Activated T-cell treated with anti-CD3 and anti-CD28 coated beads, Interleukin-2, amount 50 U/mL, for 24 hours (primary cell): ENCODE data around the gene TRPM1.

Source experiments
- DNase-seq: peaks from one replicate; pipeline ENCODE4 v3.0.0-alpha.2; 2020
- H3K27ac Mint-ChIP-seq: 2 replicates; pipeline ENCODE4 v1.8.0; 2020; ENCODE audit warnings: mild to moderate bottlenecking, mixed read lengths
- H3K27me3 Mint-ChIP-seq: 2 replicates; pipeline ENCODE4 v1.8.0; 2020; ENCODE audit warnings: mixed read lengths
- H3K36me3 Mint-ChIP-seq: 2 replicates; pipeline ENCODE4 v1.8.0; 2020; ENCODE audit warnings: low read depth, mixed read lengths
- H3K4me1 Mint-ChIP-seq: 2 replicates; pipeline ENCODE4 v1.8.0; 2020; ENCODE audit warnings: low read depth, mixed read lengths
- H3K4me3 Mint-ChIP-seq: 2 replicates; pipeline ENCODE4 v1.8.0; 2020; ENCODE audit warnings: mild to moderate bottlenecking, moderate library complexity, mixed read lengths
- H3K9me3 Mint-ChIP-seq: 2 replicates; pipeline ENCODE4 v1.8.0; 2020; ENCODE audit warnings: mixed read lengths

The TRPM1 gene

GRCh38 chr15:31101262-31102038 lies at the start of gene TRPM1:
Gene TRPM1 (minus strand): TSS chr15:31101725. CDS start chr15:31081355, 20,370 bp downstream.
- Mint-ChIP-seq H3K27me3 (no peaks in the 10 kb centered on the region), H3K4me1 (peaks cover 1% of the 10 kb centered on the region)

GRCh38 chr15:31150732-31151231 lies 49.3 kb upstream of the TRPM1 start:
- Mint-ChIP-seq H3K27me3 (peaks cover 3% of the 10 kb centered on the region), H3K4me1 (no peaks in the 10 kb centered on the region), H3K27ac (no peak overlapping the region), H3K4me3 (no peak overlapping the region), H3K9me3 (no peaks in the 10 kb centered on the region), H3K36me3 (no peaks in the 10 kb centered on the region)
- DNase-seq, result no peak

More at GRCh38 chr15:31101262-31102038, at the start of gene TRPM1:
- no peak within 1 kb of the TSS for H3K27ac Mint-ChIP-seq
- H3K4me3 Mint-ChIP-seq, result no peak within 1 kb of the TSS
- H3K36me3 Mint-ChIP-seq, result no peaks in the 10 kb centered on the region
- DNase-seq, result no peak
- H3K9me3 Mint-ChIP-seq, result no peaks in the 10 kb centered on the region

GRCh38 chr15:31149987-31150386 lies 48.5 kb upstream of the TRPM1 start:
- Mint-ChIP-seq H3K4me3 (no peak overlapping the region), H3K27me3 (peaks cover 3% of the 10 kb centered on the region), H3K36me3 (no peaks in the 10 kb centered on the region), H3K27ac (no peak overlapping the region), H3K4me1 (no peaks in the 10 kb centered on the region), H3K9me3 (no peaks in the 10 kb centered on the region)
- no peak for DNase-seq

DNA sequence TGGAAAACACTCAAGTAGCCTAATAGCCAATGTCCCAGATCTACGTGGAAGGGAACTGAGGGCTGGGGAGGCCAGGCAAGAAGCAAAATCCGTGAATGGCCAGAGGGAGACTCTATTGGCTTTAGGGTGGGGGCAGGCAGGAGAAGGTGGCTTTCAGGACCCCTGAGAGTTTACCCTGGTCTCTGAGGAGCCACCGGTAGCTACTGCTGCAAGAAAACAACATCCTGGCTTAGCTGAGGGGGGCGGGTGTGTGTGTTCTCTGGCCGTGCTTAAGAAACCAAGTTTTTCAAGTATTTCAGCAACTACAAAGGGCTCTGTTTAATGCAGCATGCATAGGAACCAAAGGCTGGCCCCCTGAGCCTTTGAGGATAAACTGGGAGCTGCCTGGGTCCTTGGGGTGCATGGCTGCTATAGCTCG lies 47.6 kb upstream of the TRPM1 start:
- H3K27ac Mint-ChIP-seq, result no peak overlapping the region
- no peak for DNase-seq
- H3K36me3 Mint-ChIP-seq, result no peaks in the 10 kb centered on the region
- no peaks in the 10 kb centered on the region for H3K9me3 Mint-ChIP-seq
- H3K4me3 Mint-ChIP-seq, result no peak overlapping the region
- no peaks in the 10 kb centered on the region for H3K4me1 Mint-ChIP-seq
- peaks cover 3% of the 10 kb centered on the region for H3K27me3 Mint-ChIP-seq

DNA sequence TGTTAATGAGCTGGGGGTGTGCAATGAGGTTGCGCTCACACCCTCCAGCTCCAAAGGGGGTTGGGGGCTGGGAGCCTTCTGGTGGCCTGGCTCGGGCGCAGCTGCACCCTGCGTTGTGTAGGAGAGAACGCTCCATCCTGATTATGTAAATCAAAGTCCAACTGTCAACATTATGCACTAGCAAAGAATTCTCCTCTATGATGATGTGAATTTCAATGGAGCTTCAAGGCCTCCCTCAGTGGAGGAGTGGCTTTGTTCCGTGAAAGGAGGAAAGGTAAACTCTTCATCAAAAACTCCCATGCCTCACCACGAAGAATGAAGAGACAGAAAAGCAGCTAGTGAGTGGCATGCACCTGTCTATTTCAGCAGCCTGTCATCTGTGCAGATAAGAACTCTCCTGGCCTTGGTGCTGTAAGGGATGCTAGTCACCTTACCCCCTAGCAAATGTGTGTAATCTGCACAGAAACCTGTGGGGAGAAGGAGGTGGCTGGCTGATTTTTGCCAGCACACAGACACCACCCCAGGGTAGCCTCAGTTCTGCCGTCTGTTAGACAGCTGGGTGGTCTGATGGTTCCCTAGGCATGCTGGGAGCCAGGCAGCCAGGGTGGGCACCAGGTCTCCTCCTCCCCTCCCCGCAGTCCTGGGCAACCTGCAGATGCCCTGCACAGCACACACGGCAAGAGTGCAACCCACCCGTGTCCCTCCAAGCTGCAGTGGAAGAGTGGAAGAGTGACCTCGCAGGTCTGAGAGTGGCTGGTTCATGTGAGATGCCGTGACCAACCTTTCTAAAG lies 47.0 kb upstream of the TRPM1 start:
- no peaks in the 10 kb centered on the region for H3K4me1 Mint-ChIP-seq
- no peaks in the 10 kb centered on the region for H3K9me3 Mint-ChIP-seq
- no peaks in the 10 kb centered on the region for H3K36me3 Mint-ChIP-seq
- H3K27ac Mint-ChIP-seq, result no peak overlapping the region
- H3K27me3 Mint-ChIP-seq, result peaks cover 3% of the 10 kb centered on the region
- DNase-seq, result no peak
- H3K4me3 Mint-ChIP-seq, result no peak overlapping the region

DNA sequence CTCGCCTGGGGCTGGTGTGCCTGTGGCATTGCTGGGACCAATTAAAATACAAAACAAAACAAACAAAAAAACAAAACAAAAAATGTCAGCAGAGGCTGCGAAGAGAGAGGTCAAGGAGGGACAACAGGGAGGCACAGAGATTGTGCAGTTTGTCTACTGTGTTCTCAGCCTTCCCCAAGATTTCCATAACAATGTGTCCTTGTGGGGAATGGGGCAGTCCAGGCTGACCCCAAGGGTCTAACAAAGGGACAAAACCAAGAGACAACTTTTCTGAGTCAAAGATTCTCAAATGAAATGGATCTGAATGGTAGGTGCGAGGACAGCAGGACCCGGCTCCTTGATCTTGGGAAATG lies 46.4 kb upstream of the TRPM1 start:
- Mint-ChIP-seq H3K9me3 (no peaks in the 10 kb centered on the region), H3K36me3 (no peaks in the 10 kb centered on the region), H3K4me1 (no peaks in the 10 kb centered on the region), H3K4me3 (no peak overlapping the region), H3K27me3 (peaks cover 3% of the 10 kb centered on the region), H3K27ac (no peak overlapping the region)
- DNase-seq, result no peak

DNA sequence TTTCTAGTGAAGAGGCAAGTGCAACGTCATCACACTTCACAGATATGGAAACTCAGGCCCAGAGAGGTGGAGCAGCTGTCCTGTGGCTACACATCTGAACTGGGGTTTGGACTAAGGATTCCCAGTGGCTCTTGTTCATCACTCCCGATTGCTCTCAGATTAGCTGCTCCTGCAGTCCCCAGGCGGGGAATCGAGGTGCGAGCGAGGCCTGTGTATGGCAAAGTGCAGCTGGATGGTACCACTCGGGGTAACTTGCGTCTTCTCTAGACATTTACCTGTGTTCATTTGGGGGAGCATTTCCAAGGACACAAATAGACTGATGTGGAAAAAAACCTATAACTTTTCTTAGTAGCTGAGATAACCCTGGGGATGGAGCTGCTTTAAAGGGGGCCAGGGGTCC lies 45.9 kb upstream of the TRPM1 start:
- no peak overlapping the region for H3K4me3 Mint-ChIP-seq
- H3K27me3 Mint-ChIP-seq, result peaks cover 3% of the 10 kb centered on the region
- H3K27ac Mint-ChIP-seq, result no peak overlapping the region
- H3K36me3 Mint-ChIP-seq, result no peaks in the 10 kb centered on the region
- DNase-seq, result no peak
- no peaks in the 10 kb centered on the region for H3K4me1 Mint-ChIP-seq
- H3K9me3 Mint-ChIP-seq, result no peaks in the 10 kb centered on the region

DNA sequence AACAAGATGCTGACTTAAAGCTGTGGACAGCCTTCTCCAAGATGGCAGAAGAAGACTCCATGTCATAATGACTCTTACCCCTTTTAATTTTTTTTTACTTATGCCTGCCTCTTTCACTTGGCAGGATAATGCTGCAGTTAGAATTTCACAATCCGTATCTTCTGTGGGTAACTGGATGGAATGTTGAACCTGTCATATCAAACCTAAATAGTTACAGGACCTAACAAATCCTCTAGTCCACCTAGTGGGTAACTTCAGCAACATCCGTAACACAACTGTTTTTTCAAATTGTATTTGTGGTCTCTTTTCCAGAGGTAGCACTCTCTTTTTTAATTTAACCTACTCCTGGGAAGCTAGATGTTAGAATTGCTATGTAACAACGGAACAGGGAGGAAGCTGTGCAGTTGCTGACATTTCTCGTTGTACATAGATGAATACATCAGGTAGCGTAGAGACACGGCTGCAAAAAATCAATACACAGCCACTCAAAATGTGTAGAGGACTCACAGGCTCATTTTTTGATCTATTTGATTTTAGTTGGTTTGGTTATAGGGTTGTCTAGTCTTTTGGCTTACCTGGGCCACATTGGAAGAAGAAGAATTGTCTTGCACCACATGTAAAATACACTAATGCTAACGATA lies 43.9 kb upstream of the TRPM1 start:
- Mint-ChIP-seq H3K4me1 (no peaks in the 10 kb centered on the region), H3K4me3 (no peak overlapping the region)

DNA sequence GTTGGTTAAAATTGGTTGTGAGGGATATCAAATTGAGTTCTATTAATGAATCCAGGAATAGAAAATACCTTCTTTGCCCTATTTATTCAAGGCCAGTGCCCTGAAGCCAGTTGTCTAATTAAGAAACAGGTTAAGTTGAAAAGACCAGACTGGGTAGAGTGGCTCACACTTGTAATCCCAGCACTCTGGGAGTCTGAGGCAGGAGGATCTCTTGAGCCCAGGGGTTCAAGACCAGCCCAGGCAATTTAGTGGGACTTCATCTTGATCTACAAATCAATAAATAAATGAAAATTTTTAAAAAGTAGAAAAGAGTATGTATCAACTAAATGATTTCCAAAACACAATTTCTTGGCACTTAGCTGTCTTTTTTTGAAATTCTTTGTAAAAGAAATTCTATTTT lies 40.3 kb upstream of the TRPM1 start:
- H3K4me1 Mint-ChIP-seq, result no peaks in the 10 kb centered on the region
- H3K27me3 Mint-ChIP-seq, result no peaks in the 10 kb centered on the region
- H3K27ac Mint-ChIP-seq, result no peak overlapping the region
- H3K36me3 Mint-ChIP-seq, result no peaks in the 10 kb centered on the region
- DNase-seq, result no peak
- no peaks in the 10 kb centered on the region for H3K9me3 Mint-ChIP-seq
- no peak overlapping the region for H3K4me3 Mint-ChIP-seq

More for the DNA sequence above, 43.9 kb upstream of the TRPM1 start:
- Mint-ChIP-seq H3K9me3 (no peaks in the 10 kb centered on the region), H3K27me3 (no peaks in the 10 kb centered on the region), H3K36me3 (no peaks in the 10 kb centered on the region), H3K27ac (no peak overlapping the region)
- DNase-seq, result no peak

GRCh38 chr15:31136607-31137328 lies 35.2 kb upstream of the TRPM1 start:
- no peaks in the 10 kb centered on the region for H3K27me3 Mint-ChIP-seq
- H3K4me1 Mint-ChIP-seq, result no peaks in the 10 kb centered on the region
- H3K27ac Mint-ChIP-seq, result no peak overlapping the region
- H3K4me3 Mint-ChIP-seq, result no peak overlapping the region
- H3K9me3 Mint-ChIP-seq, result no peaks in the 10 kb centered on the region
- DNase-seq, result no peak
- H3K36me3 Mint-ChIP-seq, result no peaks in the 10 kb centered on the region

GRCh38 chr15:31136016-31136415 lies 34.5 kb upstream of the TRPM1 start:
- H3K4me1 Mint-ChIP-seq, result no peaks in the 10 kb centered on the region
- no peaks in the 10 kb centered on the region for H3K36me3 Mint-ChIP-seq
- no peak overlapping the region for H3K4me3 Mint-ChIP-seq
- H3K27me3 Mint-ChIP-seq, result no peaks in the 10 kb centered on the region
- no peaks in the 10 kb centered on the region for H3K9me3 Mint-ChIP-seq
- H3K27ac Mint-ChIP-seq, result no peak overlapping the region
- no peak for DNase-seq

DNA sequence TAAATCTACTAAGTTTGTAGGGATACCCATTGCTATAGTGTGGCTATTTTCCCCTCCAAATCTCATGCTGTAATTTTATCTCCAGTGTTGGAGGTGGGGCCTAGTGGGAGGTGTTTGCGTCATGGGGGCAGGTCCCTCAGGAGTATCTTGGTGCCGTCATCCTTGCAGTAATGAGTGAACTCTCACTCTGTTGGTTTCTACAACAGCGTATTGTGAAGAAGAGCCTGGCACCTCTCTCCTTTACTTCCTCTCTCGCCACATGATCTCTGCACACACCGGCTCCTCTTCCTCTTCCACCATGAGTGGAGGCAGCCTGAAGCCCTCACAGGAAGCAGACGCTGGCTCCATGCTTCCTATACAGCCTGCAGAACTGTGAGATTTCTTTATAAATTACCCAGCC lies 34.0 kb upstream of the TRPM1 start:
- DNase-seq, result no peak
- no peaks in the 10 kb centered on the region for H3K9me3 Mint-ChIP-seq
- no peaks in the 10 kb centered on the region for H3K27me3 Mint-ChIP-seq
- no peak overlapping the region for H3K27ac Mint-ChIP-seq
- H3K36me3 Mint-ChIP-seq, result no peaks in the 10 kb centered on the region
- H3K4me1 Mint-ChIP-seq, result no peaks in the 10 kb centered on the region
- no peak overlapping the region for H3K4me3 Mint-ChIP-seq

DNA sequence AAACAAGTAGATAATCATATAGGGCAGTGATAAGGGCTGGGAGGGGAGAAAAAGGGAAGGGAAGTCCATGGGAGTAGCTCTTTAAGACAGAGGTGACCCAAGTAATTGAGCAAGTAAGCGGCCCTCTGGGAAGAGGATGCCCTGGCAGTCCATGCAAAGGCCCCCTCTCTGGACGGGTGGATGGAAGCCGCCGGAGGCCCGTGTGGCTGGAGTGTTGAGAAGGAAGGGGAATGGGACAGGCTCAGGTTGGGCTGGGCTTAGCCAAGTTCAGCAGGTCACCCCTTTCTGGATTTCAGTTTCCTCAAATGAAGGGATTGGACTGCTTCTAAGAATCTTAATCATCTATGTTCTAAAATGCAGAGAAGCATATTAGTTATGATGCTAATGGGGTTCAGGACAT lies 32.4 kb upstream of the TRPM1 start:
- H3K27me3 Mint-ChIP-seq, result no peaks in the 10 kb centered on the region
- H3K27ac Mint-ChIP-seq, result no peak overlapping the region
- H3K9me3 Mint-ChIP-seq, result no peaks in the 10 kb centered on the region
- no peak for DNase-seq
- no peak overlapping the region for H3K4me3 Mint-ChIP-seq
- H3K36me3 Mint-ChIP-seq, result no peaks in the 10 kb centered on the region
- H3K4me1 Mint-ChIP-seq, result peaks cover 4% of the 10 kb centered on the region

DNA sequence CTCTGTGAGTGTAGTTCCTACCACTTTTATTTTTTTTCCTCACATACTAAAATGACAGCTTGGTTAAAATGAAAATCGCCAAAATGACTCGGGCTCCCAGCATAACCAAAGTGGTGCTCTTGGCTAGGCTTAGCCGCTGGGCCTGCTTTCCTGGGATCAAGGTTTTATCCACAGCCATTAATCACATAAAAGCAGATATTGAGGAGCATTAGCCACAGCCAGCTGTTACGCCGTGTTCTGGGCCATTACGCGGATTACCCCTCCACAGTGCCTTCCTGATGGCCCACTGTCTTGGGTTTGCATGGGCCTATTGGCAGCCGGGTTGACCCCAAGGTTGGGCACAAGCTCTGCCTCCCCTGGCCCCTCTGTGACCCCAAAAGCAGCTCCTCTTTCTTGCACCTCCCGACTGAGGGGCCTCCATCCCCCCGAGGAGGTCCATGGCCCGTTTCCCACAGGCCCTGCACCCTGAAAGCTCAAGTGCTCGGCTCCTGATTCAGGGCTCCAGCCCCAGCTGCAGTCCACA lies 30.4 kb upstream of the TRPM1 start:
- H3K9me3 Mint-ChIP-seq, result no peaks in the 10 kb centered on the region
- H3K36me3 Mint-ChIP-seq, result no peaks in the 10 kb centered on the region
- no peak overlapping the region for H3K27ac Mint-ChIP-seq
- no peak for DNase-seq
- no peak overlapping the region for H3K4me3 Mint-ChIP-seq
- no peaks in the 10 kb centered on the region for H3K27me3 Mint-ChIP-seq
- peaks cover 4% of the 10 kb centered on the region for H3K4me1 Mint-ChIP-seq
